Sigmoid colon (tissue), 4 donors: ENCODE results near the gene ZNF275.

Source experiments
- CTCF ChIP-seq, 4 experiments: fragments of 450-650 bp in 3 of 4; fragments of 200-600 bp in 1 of 4; IDR thresholded peaks; one replicate each; pipeline ENCODE4 v1.5.1; 2016 to 2019; ENCODE audit warnings: antibody characterized with exemption in 4 of 4, mild to moderate bottlenecking in 3 of 4, moderate library complexity in 2 of 4
- POLR2A ChIP-seq, 2 donors: fragments of 450-650 bp; IDR thresholded peaks; one replicate each; pipeline ENCODE4 v1.6.1; 2016; ENCODE audit warnings: antibody characterized with exemption in 2 of 2, mild to moderate bottlenecking in 2 of 2, moderate library complexity in 2 of 2
- POLR2AphosphoS5 ChIP-seq, 4 donors: sonication (generic); formaldehyde crosslinking; IDR thresholded peaks; one replicate each; pipeline ENCODE4 v1.6.1; 2017; ENCODE audit warnings: antibody characterized with exemption in 4 of 4

DNA sequence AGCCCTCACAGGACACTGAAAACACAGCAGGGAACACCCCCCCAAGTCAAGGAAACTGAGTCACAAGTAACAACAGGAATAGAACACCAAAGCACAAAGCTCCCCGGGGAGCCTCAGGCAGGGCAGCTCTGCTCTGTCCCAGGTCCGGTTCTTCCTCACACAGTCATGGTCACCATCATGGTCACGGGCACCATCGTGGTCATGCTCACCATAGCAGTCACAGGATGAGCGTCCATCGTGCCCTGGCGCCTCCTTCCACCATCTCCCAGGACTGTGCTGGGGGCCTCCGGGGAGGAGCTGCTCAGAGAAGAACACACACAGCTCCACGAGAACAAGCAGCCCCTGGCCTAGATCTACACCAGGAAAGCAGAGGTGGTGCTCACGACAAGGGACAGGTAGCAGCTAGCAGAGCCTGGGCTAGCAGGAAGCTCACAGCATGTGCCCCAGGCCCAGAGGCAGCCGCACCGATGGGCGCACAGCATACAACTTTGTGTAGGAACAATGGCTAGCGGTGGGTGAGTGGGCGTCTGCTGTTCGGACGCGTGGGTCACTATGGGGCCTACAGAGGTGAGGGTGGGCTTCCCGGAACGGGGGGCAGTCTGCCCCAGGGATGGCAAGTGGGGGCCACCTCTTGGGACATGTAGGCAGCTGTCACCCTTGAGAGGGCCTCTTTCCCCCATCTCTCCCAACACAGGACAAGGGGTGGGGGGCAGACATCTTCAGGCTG, 15.8 kb upstream of the ZNF275 start:
- TF ChIP-seq POLR2A (IDR thresholded peaks at IDR 0.05): no peak
- TF ChIP-seq POLR2AphosphoS5 (IDR thresholded peaks at IDR 0.05): no peak
- TF ChIP-seq CTCF (IDR thresholded peaks at IDR 0.05): no peak
